HepG2 (cell line): ENCODE data around the gene ST6GALNAC4. TPM values are rescaled to one million over a fixed set of nuclear protein-coding genes. Genes with fewer than 3 reads are reported as not detected.

ENCODE experiments used
- ATF7 ChIP-seq, 2 experiments: fragments of 450-650 bp in 1 of 2; sonication (generic) in 1 of 2; formaldehyde crosslinking in 1 of 2; IDR thresholded peaks; 2 replicates each; pipeline versions ENCODE4 v1.4.0 to v1.6.1; 2016 to 2020; ENCODE audit warnings: antibody characterized with exemption in 1 of 2, mild to moderate bottlenecking in 1 of 2, missing genetic modification reagents in 1 of 2
- MXD4 ChIP-seq: IDR thresholded peaks from 2 replicates; pipeline ENCODE4 v1.6.1; 2016; ENCODE audit warnings: mild to moderate bottlenecking, missing biosample characterization, missing genetic modification reagents
- NCOA2 ChIP-seq: sonication (generic); formaldehyde crosslinking; IDR thresholded peaks from 2 replicates; pipeline ENCODE4 v1.8.0; 2022; ENCODE audit warnings: inconsistent platforms
- SALL1 ChIP-seq: sonication (generic); formaldehyde crosslinking; IDR thresholded peaks from 2 replicates; pipeline ENCODE4 v1.8.0; 2022; ENCODE audit warnings: mild to moderate bottlenecking, missing genetic modification reagents
- STAG1 ChIP-seq: sonication (generic); formaldehyde crosslinking; IDR thresholded peaks from 2 replicates; pipeline ENCODE4 v1.4.0; 2020; ENCODE audit warnings: missing genetic modification reagents
- THAP11 ChIP-seq: IDR thresholded peaks from 2 replicates; pipeline ENCODE4 v1.6.1; 2016; ENCODE audit warnings: missing biosample characterization, missing genetic modification reagents
- UBTF ChIP-seq: sonication (generic); formaldehyde crosslinking; IDR thresholded peaks from 2 replicates; pipeline ENCODE4 v1.4.0; 2020; ENCODE audit warnings: mild to moderate bottlenecking, missing genetic modification reagents
- ZMYM4 ChIP-seq: sonication (generic); formaldehyde crosslinking; IDR thresholded peaks from 2 replicates; pipeline ENCODE4 v1.8.1; 2023; ENCODE audit warnings: mild to moderate bottlenecking, missing genetic modification reagents
- ZNF260 ChIP-seq: sonication (generic); formaldehyde crosslinking; IDR thresholded peaks from 2 replicates; pipeline ENCODE4 v1.4.0; 2020; ENCODE audit warnings: missing genetic modification reagents, low read depth, mild to moderate bottlenecking, borderline replicate concordance
- ZNF274 ChIP-seq: sonication (generic); formaldehyde crosslinking; IDR thresholded peaks from 2 replicates; pipeline ENCODE4 v1.5.1; 2020; ENCODE audit warnings: mild to moderate bottlenecking, missing genetic modification reagents
- ZNF547 ChIP-seq: sonication (generic); formaldehyde crosslinking; IDR thresholded peaks from 2 replicates; pipeline ENCODE4 v1.5.1; 2020; ENCODE audit warnings: mild to moderate bottlenecking, missing genetic modification reagents
- ZNF549 ChIP-seq: sonication (generic); formaldehyde crosslinking; IDR thresholded peaks from 2 replicates; pipeline ENCODE4 v1.5.0; 2020; ENCODE audit warnings: missing genetic modification reagents
- ZNF879 ChIP-seq: sonication (generic); formaldehyde crosslinking; IDR thresholded peaks from 2 replicates; pipeline ENCODE4 v1.8.1; 2023; ENCODE audit warnings: missing genetic modification reagents
- ZNF891 ChIP-seq: sonication (generic); formaldehyde crosslinking; IDR thresholded peaks from 2 replicates; pipeline ENCODE4 v1.5.0; 2020; ENCODE audit warnings: mild to moderate bottlenecking, missing genetic modification reagents
- polyA plus RNA-seq, 8 experiments: library from polyadenylated mRNA; depleted of rRNA in 3 of 8; stranded (reverse) in 7 of 8; unstranded in 1 of 8; fragments of >200 nt; fragmentation: Illumina TruSeq in 4 of 8; extraction: Trizol in 4 of 8; gene quantifications; 2 replicates each; pipeline versions ENCODE4 v1.2.1 to v1.2.3, GENCODE V29; 2011 to 2016; ENCODE audit warnings: low read depth in 4 of 8, missing spikeins in 1 of 8, mixed read lengths in 1 of 8; ENCODE audit not compliant: insufficient read depth in 1 of 8
- total RNA-seq, 5 experiments: library from RNA; depleted of rRNA; stranded (reverse); fragments of >200 nt; fragmentation: Illumina TruSeq; extraction: Trizol; gene quantifications; 2 replicates each; pipeline ENCODE4 v1.2.3, GENCODE V29; 2016; ENCODE audit warnings: low read depth in 1 of 5
- TF ChIP-seq, protein P1 (sequence below): sonication (generic); formaldehyde crosslinking; IDR thresholded peaks from 2 replicates; pipeline ENCODE4 v1.5.0; 2020; ENCODE audit warnings: mild to moderate bottlenecking, missing genetic modification reagents

ST6GALNAC4 gene
- total and polyA plus RNA-seq, 2 of the 13 experiments (the other 11 are each of a cell fraction or from before 2014, with no cell fraction given): 18.8 to 27.7 TPM

DNA sequence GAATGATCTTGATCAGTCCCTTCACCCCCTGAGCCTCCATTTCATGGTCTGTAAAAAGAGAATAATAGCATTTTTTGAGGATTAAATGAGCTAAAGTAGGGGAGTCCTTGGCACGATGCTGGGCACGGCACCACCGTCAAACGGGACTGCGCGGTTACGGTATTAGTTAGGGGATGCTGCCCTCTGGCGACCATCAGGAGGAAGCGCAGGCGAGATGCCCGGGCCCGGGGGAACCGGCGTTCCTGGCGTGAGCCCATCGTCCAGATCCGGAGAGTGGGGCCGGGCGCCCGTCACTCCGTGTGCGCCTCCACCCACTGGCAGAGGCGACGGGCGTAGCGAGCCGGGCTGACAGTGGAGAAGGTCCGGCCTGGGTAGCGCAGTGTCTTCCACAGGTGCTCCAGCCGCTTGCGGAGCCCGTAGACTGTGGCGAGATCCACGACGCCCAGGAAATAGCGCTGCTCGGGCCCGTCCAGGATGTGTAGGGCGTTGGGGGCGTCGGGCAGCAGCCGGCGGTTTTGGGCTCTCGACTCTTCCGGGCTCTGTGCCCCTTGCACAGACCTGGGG is 4.8 kb upstream of the ST6GALNAC4 start (continued):
- no peak for TF ChIP-seq ZMYM4 (CRISPR knock-in tag)
- no peak for TF ChIP-seq NCOA2 (CRISPR knock-in tag)
- no peak for TF ChIP-seq ZNF549
- 0 out of 2 replicates have a peak, but pooled peaks have one; percentile 24 for TF ChIP-seq ZNF891 (CRISPR knock-in tag)
- TF ChIP-seq, protein P1, sequence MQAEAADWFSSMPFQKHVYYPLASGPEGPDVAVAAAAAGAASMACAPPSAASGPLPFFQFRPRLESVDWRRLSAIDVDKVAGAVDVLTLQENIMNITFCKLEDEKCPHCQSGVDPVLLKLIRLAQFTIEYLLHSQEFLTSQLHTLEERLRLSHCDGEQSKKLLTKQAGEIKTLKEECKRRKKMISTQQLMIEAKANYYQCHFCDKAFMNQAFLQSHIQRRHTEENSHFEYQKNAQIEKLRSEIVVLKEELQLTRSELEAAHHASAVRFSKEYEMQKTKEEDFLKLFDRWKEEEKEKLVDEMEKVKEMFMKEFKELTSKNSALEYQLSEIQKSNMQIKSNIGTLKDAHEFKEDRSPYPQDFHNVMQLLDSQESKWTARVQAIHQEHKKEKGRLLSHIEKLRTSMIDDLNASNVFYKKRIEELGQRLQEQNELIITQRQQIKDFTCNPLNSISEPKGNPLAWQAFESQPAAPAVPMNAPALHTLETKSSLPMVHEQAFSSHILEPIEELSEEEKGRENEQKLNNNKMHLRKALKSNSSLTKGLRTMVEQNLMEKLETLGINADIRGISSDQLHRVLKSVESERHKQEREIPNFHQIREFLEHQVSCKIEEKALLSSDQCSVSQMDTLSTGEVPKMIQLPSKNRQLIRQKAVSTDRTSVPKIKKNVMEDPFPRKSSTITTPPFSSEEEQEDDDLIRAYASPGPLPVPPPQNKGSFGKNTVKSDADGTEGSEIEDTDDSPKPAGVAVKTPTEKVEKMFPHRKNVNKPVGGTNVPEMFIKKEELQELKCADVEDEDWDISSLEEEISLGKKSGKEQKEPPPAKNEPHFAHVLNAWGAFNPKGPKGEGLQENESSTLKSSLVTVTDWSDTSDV: peak; percentile 68; the same call in 1 of the 2 replicates
- peak; percentile 42; the same call in 1 of the 2 replicates for TF ChIP-seq UBTF (CRISPR knock-in tag)
- TF ChIP-seq ATF7 (IDR thresholded peaks at IDR 0.05): no peak
- TF ChIP-seq ATF7 (CRISPR knock-in tag; IDR thresholded peaks at IDR 0.05): no peak
- TF ChIP-seq STAG1: peak; percentile 98
- TF ChIP-seq ZNF260 (CRISPR knock-in tag): no peak
- TF ChIP-seq MXD4 (CRISPR knock-in tag): 0 out of 2 replicates have a peak, but pooled peaks have one; percentile 21
- peak; percentile 61; the same call in 1 of the 2 replicates for TF ChIP-seq ZNF547 (CRISPR knock-in tag)
- TF ChIP-seq ZNF274 (CRISPR knock-in tag): peak; percentile 28; the same call in 1 of the 2 replicates
- TF ChIP-seq THAP11 (CRISPR knock-in tag): peak; percentile 70
- 0 out of 2 replicates have a peak, but pooled peaks have one; percentile 21 for TF ChIP-seq SALL1 (CRISPR knock-in tag)
- no peak for TF ChIP-seq ZNF879 (CRISPR knock-in tag)
